Neutrophil (primary cell): ENCODE data around the gene EXD2.
"Not testable (repeated sequence)": the region's sequence is repeated elsewhere in the genome, so short reads cannot be mapped to it uniquely, and the experiment has no call there.

Source experiments
- H3K27ac ChIP-seq: fragments of 200-600 bp; sonication (generic); 2 replicates; pipeline ENCODE4 v1.5.1; 2016; ENCODE audit warnings: mild to moderate bottlenecking, moderate library complexity
- H3K27me3 ChIP-seq: fragments of 200-600 bp; sonication (generic); 2 replicates; pipeline ENCODE4 v1.6.0; 2016; ENCODE audit warnings: mild to moderate bottlenecking
- H3K36me3 ChIP-seq: fragments of 200-600 bp; sonication (generic); 2 replicates; pipeline ENCODE4 v1.5.1; 2017
- H3K4me1 ChIP-seq, 2 experiments: fragments of 200-600 bp in 1 of 2; sonication (generic) in 1 of 2; 1 replicate in 1 of 2; 2 replicates in 1 of 2; pipeline versions ENCODE4 v1.5.1 to v1.6.1; 2013 to 2016; ENCODE audit warnings: low read depth in 1 of 2, low read length in 1 of 2, mild to moderate bottlenecking in 1 of 2, moderate library complexity in 1 of 2; ENCODE audit not compliant: control insufficient read depth in 1 of 2, insufficient read depth in 1 of 2
- H3K4me3 ChIP-seq, 2 experiments: fragments of 200-600 bp in 1 of 2; sonication (generic) in 1 of 2; 1 replicate in 1 of 2; 2 replicates in 1 of 2; pipeline ENCODE4 v1.5.1; 2013 to 2016; ENCODE audit warnings: low read depth in 1 of 2, low read length in 1 of 2, mild to moderate bottlenecking in 1 of 2, moderate library complexity in 1 of 2
- H3K9me3 ChIP-seq: fragments of 200-600 bp; sonication (generic); 2 replicates; pipeline ENCODE4 v1.5.1; 2016
- TF ChIP-seq, protein P1 (sequence below): fragments of 200-600 bp; sonication (generic); IDR thresholded peaks from 2 replicates; pipeline ENCODE4 v1.5.1; 2016; ENCODE audit warnings: antibody characterized with exemption

EXD2 gene

DNA sequence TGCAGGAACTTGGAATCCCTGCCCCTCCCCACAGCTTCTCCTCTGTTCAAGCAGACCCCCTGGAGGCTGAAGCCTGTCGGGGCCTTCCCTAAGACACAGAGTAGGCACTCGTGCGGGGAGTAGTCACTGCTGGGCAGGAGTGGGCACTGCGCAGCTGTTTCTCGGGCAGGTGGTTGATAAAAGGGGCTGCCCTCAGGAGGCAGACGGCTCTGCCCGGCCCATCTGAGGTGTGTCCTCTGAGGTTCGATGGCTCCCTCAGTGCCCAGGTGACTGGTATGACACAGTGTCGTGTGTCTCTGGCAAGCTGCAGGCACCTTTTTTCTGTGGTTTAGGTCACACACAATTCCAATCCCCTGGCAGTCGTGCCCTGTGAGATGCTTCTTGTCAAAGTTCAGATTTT is 78.8 kb downstream of the EXD2 start:
- Histone ChIP-seq H3K4me3 (no peak overlapping the region), H3K36me3 (no peaks in the 10 kb centered on the region), H3K9me3 (no peaks in the 10 kb centered on the region), H3K27me3 (peaks cover 60% of the 10 kb centered on the region), H3K27ac (no peak overlapping the region), H3K4me1 (no peaks in the 10 kb centered on the region)
- TF ChIP-seq, protein P1, sequence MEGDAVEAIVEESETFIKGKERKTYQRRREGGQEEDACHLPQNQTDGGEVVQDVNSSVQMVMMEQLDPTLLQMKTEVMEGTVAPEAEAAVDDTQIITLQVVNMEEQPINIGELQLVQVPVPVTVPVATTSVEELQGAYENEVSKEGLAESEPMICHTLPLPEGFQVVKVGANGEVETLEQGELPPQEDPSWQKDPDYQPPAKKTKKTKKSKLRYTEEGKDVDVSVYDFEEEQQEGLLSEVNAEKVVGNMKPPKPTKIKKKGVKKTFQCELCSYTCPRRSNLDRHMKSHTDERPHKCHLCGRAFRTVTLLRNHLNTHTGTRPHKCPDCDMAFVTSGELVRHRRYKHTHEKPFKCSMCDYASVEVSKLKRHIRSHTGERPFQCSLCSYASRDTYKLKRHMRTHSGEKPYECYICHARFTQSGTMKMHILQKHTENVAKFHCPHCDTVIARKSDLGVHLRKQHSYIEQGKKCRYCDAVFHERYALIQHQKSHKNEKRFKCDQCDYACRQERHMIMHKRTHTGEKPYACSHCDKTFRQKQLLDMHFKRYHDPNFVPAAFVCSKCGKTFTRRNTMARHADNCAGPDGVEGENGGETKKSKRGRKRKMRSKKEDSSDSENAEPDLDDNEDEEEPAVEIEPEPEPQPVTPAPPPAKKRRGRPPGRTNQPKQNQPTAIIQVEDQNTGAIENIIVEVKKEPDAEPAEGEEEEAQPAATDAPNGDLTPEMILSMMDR, result no peak

DNA sequence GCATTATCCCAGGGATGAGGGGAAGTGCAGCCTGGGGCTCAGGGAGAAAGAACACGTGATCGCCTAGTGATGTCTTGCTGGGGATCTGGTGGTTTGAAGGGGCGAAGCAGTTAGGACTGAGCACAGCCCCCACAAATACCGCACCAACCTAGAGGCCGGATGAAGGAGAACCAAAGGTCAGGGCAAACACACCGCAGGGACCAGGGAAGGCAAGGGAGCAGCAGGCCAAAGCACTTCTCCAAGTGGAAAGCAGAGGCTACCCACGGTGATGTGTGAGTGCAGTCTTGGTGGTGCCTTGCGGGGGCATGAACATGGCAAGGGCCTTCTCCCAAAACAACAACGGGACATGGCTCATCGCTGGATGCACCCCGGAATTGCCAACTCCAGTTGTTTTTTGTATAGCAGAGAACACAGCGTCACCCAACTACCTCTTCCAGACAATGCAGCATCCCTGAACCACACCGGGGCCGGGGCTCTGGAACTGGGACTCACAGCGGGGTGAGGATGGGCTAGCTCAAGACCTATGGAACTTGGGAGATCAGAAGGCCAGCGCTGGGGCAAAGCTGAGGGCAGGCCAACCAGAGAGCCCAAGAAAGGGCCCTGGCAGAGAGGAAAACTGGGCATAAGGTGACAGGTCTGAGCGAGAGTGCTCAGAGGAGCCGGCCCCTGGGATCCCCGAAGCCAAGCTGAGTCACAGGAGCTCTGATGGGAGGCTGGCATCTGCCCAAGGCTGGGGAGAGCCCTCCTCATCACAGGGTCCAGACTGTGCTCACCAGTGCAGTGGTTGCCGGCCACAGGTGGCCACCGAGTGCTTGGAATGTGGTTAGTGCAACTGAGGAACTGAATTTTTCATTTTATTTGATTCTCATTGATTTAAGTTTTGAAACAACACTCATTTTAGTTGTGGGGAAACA is 79.8 kb downstream of the EXD2 start:
- Histone ChIP-seq H3K27me3 (peaks cover 57% of the 10 kb centered on the region), H3K4me1 (no peaks in the 10 kb centered on the region), H3K36me3 (no peaks in the 10 kb centered on the region), H3K27ac (no peak overlapping the region), H3K4me3 (no peak overlapping the region), H3K9me3 (no peaks in the 10 kb centered on the region)
- TF ChIP-seq, protein P1, result no peak

DNA sequence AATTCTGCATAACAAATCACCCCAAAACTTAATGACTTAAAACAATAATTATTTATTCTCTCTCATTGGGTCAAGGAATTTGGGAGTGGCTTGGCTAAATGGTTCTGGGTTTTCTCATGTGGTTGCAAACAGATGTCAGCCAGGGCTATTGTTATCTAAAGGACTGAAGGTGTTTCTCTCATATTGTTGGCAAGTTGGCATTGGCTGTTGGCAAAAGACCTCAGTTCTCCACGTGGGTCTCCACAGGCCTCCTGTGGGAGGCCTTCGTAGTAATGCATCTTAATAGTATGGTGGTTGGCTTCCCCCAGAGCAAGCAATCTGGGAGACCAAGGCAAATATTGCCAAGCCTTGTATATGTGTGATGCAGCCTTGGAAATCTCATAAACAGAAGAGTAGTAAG is 83.0 kb downstream of the EXD2 start:
- H3K4me3 ChIP-seq, result no peak overlapping the region
- no peak overlapping the region for H3K27ac ChIP-seq
- peaks cover 46% of the 10 kb centered on the region for H3K27me3 ChIP-seq
- no peaks in the 10 kb centered on the region for H3K4me1 ChIP-seq
- H3K9me3 ChIP-seq, result no peaks in the 10 kb centered on the region
- TF ChIP-seq, protein P1, result no peak
- no peaks in the 10 kb centered on the region for H3K36me3 ChIP-seq

DNA sequence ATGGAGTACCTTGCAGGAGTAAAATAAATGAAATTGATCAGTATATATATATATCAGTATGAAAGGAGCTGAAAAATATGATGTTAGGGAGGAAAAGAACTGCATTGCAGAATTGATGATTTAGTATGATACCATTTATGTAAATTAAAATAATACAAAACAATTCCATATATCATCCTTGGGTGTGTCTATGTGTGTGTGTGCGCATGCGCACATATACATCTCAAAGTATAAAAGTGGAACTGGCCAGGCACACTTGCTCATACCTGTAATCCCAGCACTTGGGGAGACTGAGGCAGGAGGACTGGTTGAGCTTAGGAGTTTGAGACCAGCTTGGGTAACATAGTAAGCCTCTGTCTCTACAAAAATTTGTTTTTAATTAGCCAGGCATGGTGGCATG is 84.0 kb downstream of the EXD2 start:
- no peaks in the 10 kb centered on the region for H3K9me3 ChIP-seq
- H3K27ac ChIP-seq, result no peak overlapping the region
- TF ChIP-seq, protein P1, result no peak
- H3K27me3 ChIP-seq, result peaks cover 48% of the 10 kb centered on the region
- H3K4me3 ChIP-seq, result no peak overlapping the region
- no peaks in the 10 kb centered on the region for H3K4me1 ChIP-seq
- no peaks in the 10 kb centered on the region for H3K36me3 ChIP-seq

DNA sequence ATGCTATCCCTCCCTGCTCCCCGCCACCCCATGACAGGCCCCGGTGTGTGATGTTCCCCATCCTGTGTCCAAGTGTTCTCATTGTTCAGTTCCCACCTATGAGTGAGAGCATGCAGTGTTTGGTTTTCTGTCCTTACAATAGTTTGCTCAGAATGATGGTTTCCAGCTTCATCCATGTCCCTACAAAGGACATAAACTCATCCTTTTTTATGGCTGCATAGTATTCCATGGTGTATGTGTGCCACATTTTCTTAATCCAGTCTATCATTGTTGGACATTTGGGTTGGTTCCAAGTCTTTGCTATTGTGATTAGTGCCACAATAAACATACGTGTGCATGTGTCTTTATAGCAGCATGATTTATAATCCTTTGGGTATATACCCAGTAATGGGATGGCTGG is 86.1 kb downstream of the EXD2 start:
- H3K27ac ChIP-seq, H3K4me1 ChIP-seq, H3K4me3 ChIP-seq, H3K36me3 ChIP-seq, H3K9me3 ChIP-seq: not testable (repeated sequence)
- H3K27me3 ChIP-seq, result peaks cover 53% of the 10 kb centered on the region

DNA sequence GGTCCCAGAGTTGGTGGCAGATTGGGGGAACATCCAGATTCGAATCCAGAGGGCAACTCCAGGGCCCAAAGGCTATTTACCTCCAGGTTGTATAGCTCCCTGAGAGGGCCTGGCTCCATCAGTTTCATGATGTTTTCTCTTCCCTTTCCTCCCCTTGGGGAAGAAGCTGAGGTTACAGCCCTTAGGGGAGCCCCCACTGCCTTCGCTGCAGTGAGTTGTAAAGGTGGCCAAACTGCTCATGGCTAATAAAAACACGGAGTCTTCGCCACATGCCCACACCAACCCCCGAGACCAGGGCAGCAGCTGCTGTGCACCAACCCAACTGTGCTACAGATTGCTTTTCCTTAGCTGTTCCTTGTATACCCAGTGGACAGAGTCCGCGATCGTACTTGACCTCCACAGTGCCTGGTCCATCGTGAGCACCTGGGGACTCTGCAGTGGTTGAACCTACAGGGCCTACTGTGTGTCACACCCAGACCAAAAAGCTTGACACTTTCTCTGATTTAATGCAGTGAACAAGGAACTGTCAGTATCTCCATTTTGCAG is 89.5 kb downstream of the EXD2 start:
- no peak overlapping the region for H3K4me3 ChIP-seq
- peaks cover 20% of the 10 kb centered on the region for H3K27me3 ChIP-seq
- H3K36me3 ChIP-seq, result no peaks in the 10 kb centered on the region
- H3K27ac ChIP-seq, result no peak overlapping the region
- TF ChIP-seq, protein P1, result no peak
- H3K4me1 ChIP-seq, result no peaks in the 10 kb centered on the region
- H3K9me3 ChIP-seq, result no peaks in the 10 kb centered on the region
